ENCODE results near the gene CRTAC1. TPM values are rescaled to one million over a fixed set of nuclear protein-coding genes. Genes with fewer than 3 reads are reported as not detected.

CRTAC1 gene
- total and polyA plus RNA-seq, 10 donors: 0.17 to 0.74 (median 0.26) TPM; not detected in 5

DNA sequence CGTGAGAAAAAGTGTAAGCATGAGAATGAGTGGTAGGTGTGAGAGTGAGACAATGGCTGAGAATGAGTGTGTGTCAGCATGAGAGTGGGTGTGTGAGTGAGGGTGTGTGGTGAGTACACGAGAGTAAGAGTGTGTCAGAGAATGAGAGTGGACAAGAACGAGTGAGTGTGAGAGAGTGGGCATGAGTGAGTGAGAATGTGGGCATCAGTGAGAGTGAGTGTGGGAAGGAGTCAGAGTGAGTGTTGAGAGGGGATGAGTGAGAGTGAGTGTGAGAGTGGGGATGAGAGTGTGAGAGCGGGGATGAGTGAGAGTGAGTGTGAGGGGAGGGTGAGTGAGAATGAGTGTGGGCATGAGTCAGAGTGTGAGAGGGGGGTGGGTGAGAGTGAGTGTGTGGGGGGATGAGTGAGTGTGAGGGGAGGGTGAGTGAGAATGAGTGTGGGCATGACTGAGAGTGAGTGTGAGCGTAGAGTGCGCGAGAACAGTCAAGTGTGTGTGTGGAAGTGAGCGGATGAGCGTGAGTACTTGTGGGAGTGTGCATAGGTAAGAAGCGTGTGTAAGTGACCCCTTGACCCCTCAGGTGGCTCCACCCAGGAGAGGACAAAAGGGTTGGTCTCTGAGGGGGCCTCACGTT is 105.0 kb downstream of the CRTAC1 start:
- H3K4me3 ChIP-seq: no peak overlapping the region
- no peak overlapping the region for H3K27ac ChIP-seq
- WGBS, 5 donors: 79 to 88% (median 83%) methylated on average over 11 of the region's 11 CpGs
- peak; percentile 47 for DNase-seq
- intact Hi-C loops (cut with DNase I; ENCODE audit: low total_unique reads): no loop called here
- no peak for TF ChIP-seq POLR2A (IDR thresholded peaks at IDR 0.05)
- H3K4me1 ChIP-seq: no peaks in the 10 kb centered on the region
- H3K9me3 ChIP-seq: no peaks in the 10 kb centered on the region
- peaks cover 0 to 99% (median 3%) of the 10 kb centered on the region in 7 donors for H3K27me3 ChIP-seq (replicated peaks in 1 of 7)
- H3K36me3 ChIP-seq: no peaks in the 10 kb centered on the region

- Histone ChIP-seq H3K4me1 (no peaks in the 10 kb centered on the region), H3K27me3 (replicated peaks in 1 of 7) (peaks cover 0 to 95% (median 3%) of the 10 kb centered on the region in 7 donors), H3K36me3 (no peaks in the 10 kb centered on the region), H3K9me3 (no peaks in the 10 kb centered on the region), H3K4me3 (no peak overlapping the region), H3K27ac (no peak overlapping the region)
- 56 to 84% (median 64%) methylated on average over 3 of the region's 3 CpGs for WGBS, 5 donors
- TF ChIP-seq, protein P1, sequence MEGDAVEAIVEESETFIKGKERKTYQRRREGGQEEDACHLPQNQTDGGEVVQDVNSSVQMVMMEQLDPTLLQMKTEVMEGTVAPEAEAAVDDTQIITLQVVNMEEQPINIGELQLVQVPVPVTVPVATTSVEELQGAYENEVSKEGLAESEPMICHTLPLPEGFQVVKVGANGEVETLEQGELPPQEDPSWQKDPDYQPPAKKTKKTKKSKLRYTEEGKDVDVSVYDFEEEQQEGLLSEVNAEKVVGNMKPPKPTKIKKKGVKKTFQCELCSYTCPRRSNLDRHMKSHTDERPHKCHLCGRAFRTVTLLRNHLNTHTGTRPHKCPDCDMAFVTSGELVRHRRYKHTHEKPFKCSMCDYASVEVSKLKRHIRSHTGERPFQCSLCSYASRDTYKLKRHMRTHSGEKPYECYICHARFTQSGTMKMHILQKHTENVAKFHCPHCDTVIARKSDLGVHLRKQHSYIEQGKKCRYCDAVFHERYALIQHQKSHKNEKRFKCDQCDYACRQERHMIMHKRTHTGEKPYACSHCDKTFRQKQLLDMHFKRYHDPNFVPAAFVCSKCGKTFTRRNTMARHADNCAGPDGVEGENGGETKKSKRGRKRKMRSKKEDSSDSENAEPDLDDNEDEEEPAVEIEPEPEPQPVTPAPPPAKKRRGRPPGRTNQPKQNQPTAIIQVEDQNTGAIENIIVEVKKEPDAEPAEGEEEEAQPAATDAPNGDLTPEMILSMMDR (IDR thresholded peaks at IDR 0.05 in 8 of 11, conservative IDR thresholded peaks at IDR 0.05 in 3 of 11): no peak
- TF ChIP-seq POLR2A (IDR thresholded peaks at IDR 0.05) (no peak), POLR2AphosphoS5 (IDR thresholded peaks at IDR 0.05) (no peak)
- intact Hi-C loops (cut with DNase I; ENCODE audit: low total_unique reads): no loop called here
- peak; percentile 15 for DNase-seq
These were observed 105.7 kb downstream of the CRTAC1 start for GRCh38 chr10:97924678-97925077.

DNA sequence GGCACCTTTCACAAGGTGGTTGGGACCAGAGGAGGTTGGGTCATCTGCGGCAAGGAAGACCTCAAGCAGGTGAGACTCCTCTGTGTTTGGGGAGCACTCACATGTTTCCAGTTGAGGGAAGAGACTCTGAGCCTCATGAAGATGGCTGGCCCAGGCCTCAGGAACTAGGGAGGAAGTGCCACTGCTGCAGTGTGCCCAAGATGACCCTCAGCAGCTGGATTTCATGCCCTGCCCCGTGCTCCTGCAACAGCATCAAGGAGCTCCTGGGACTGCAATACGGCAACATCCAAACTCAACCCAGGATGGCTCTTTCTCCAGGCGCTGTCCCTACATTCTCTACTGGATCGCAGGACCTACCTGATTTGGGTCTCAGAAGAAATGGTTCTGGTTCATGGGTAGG is 106.9 kb downstream of the CRTAC1 start:
- 90 to 96% (median 91%) methylated on average over 4 to 5 of the region's 5 CpGs for WGBS, 5 donors
- H3K4me1 ChIP-seq: no peaks in the 10 kb centered on the region
- H3K27ac ChIP-seq: no peak overlapping the region
- no peak overlapping the region for H3K4me3 ChIP-seq
- TF ChIP-seq, protein P1 (IDR thresholded peaks at IDR 0.05 in 8 of 11, conservative IDR thresholded peaks at IDR 0.05 in 3 of 11): no peak
- TF ChIP-seq POLR2A (IDR thresholded peaks at IDR 0.05) (no peak), POLR2AphosphoS5 (IDR thresholded peaks at IDR 0.05) (no peak)
- intact Hi-C loops (cut with DNase I; ENCODE audit: low total_unique reads): no loop called here
- DNase-seq: peak; percentile 29
- peaks cover 0 to 89% (median 0%) of the 10 kb centered on the region in 7 donors for H3K27me3 ChIP-seq (replicated peaks in 1 of 7)
- no peaks in the 10 kb centered on the region for H3K9me3 ChIP-seq
- no peaks in the 10 kb centered on the region for H3K36me3 ChIP-seq

DNA sequence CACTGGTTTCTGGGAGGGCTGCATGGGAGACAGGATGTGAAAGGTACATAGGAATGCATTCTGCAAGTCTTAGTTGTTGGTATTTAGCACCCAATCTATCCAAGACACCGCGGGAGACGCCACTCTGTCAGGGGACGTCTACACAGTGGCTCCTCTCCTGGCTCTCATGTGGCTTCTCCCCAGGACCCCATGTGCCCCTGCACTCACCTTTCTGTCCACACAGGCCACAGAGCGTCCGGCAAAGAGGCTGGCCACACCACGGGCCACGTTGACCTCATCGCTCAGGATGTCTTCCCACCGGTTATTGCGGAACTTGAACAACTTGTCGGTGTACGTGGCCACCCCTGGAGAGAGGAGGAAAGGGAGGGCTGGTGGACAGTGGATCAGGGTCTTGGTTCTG is 107.4 kb downstream of the CRTAC1 start:
- intact Hi-C loops (cut with DNase I; ENCODE audit: low total_unique reads): no loop called here
- 92 to 94% (median 93%) methylated on average over 13 of the region's 13 CpGs for WGBS, 5 donors
- Histone ChIP-seq H3K4me1 (no peaks in the 10 kb centered on the region), H3K4me3 (no peak overlapping the region), H3K9me3 (no peaks in the 10 kb centered on the region), H3K36me3 (no peaks in the 10 kb centered on the region), H3K27me3 (replicated peaks in 1 of 7) (peaks cover 0 to 86% (median 0%) of the 10 kb centered on the region in 7 donors), H3K27ac (no peak overlapping the region)
- TF ChIP-seq, protein P1 (IDR thresholded peaks at IDR 0.05 in 8 of 11, conservative IDR thresholded peaks at IDR 0.05 in 3 of 11): no peak
- TF ChIP-seq POLR2AphosphoS5 (IDR thresholded peaks at IDR 0.05): no peak
- no peak for TF ChIP-seq POLR2A (IDR thresholded peaks at IDR 0.05)
- peak; percentile 58 for DNase-seq

Measured in spleen (tissue), 11 donors.